ENCODE data around the gene RPLP2.
A peak's percentile ranks its signal among the peaks of the same experiment; 100 is the strongest.

Gene RPLP2

GRCh38 chr11:839280-839623 is 29.5 kb downstream of the RPLP2 start:
- DNase-seq, result no peak

GRCh38 chr11:839875-840617 is 30.3 kb downstream of the RPLP2 start:
- DNase-seq, result no peak

GRCh38 chr11:841981-842369 is 32.2 kb downstream of the RPLP2 start:
- DNase-seq, result no peak

- DNase-seq, result peak; percentile 86
Measured at GRCh38 chr11:842370-843002, 32.7 kb downstream of the RPLP2 start, which contains the start of the genes POLR2L and TSPAN4. POLR2L (minus strand) TSS chr11:842529; CDS start chr11:842508, 21 bp downstream. TSPAN4 (plus strand) TSS chr11:842852; CDS start chr11:850305, 7,453 bp downstream.

DNA sequence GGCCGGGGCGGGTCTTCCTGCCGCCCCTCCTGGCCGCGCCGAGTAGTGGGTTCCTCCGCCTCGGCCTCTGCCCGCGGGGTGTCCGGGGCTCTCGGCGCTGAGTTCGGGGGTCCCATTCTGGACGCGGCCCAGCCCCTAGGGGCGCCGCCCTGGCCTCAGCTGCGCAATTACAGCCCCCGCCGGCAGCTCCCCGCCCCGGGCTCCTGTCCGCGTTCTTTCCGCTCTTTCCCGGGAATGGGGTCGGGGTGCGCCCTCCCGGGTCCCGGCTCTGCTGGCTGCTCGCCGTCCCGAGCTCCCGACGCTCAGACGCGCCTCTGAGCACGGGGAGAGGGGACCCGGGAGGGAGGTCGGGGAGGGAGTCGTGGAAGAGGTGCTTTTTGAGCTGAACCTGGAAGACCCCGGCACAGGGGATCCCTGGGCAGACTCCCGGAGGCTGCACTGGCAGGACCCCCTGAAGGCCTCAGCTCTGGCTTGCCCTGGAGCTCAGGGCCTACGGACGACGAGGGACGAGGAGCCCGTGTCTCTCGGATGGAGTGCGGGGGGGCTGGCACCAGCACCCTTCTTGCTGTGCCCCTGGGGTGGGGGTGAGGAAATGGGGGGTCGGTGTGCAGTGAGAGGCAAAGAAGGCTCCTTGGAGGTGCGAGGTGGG is 33.4 kb downstream of the RPLP2 start:
- no peak for DNase-seq

DNA sequence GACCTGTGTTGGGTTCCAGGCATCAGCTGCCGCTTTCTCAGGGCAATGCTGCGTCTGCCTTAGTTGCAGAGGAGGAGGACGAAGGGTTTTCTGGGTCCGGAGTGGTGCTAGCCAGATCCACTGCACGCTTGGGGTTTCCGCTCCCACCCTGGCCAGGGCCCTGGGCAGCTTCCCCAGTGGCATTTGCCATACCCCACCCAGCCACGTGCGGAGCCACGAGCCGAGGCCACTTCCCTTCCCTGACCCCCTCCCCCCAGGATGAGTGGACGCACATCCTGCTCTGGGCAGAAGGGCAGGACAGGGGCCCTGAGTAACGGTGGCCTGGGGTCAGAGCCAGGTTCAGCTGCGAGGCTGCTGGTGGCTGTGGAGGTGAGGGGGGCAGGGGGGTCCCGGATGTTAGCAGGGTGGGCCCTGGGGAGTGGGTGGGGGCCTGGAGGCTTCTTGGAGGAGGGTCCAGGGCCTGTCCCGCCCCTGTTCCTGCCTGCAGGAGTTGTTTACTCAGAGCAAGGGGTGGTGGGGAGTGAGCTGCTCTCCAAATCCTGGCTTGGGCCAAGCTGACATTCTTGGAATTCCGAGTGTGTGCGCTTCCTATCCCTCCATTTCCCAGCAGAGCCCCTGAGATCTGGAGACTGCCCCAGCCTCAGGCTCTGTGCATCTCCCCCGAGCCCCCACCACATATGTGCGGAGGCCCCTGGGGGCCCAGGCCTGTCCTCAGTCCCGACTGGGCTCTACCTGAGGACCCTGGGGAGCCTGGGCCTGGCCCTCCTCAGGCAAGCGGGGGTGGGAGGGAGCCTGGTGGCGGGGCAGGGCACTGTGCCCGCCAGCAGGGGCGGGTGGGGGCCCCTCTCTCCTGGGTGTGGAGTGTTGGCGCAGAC is 34.3 kb downstream of the RPLP2 start:
- DNase-seq, result peak; percentile 83

DNA sequence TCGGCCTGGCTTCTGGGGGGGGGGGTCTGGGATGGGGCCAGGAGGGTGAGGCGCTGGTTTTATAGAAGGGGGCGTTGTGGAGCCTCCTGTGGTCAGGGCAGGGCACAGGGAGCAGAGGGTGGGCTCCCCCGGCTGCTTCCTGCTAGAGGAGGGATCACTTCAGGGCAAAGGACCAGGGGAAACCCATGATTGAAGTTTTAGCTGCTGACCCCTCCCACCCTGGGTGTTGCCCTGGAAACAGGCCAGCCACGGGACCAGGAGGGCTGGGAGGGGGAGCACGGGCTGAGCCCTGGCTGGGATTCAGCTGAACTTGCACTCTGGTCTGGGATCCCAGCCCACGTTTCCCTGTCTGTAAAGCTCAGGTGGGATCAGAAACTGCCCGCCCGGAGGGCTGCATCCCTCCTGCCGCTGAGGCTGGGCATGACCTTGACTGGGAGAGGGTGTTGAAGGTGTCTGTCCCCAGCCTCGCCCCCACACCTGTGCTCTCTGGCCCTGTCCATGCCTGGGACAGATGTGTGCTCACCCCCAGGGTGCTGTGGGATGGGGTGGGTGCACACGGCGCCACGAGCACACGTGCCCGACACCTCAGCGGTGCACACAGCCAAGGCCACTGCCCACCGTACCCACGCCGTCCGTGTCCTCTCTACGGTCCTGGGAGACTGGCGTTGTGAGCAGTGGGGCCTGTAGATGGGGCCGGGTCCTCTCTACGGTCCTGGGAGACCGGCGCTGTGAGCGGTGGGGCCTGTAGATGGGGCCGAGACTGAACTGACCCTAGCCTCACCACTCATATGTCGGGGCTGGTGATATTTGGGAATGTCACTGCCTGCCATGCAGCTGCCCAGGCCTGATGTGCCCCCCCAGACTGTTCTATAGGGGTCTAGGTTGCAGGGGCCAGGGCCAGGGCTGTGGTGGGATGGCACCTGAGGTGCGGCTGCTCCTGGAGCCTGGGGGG is 35.2 kb downstream of the RPLP2 start:
- DNase-seq, result peak; percentile 61

DNA sequence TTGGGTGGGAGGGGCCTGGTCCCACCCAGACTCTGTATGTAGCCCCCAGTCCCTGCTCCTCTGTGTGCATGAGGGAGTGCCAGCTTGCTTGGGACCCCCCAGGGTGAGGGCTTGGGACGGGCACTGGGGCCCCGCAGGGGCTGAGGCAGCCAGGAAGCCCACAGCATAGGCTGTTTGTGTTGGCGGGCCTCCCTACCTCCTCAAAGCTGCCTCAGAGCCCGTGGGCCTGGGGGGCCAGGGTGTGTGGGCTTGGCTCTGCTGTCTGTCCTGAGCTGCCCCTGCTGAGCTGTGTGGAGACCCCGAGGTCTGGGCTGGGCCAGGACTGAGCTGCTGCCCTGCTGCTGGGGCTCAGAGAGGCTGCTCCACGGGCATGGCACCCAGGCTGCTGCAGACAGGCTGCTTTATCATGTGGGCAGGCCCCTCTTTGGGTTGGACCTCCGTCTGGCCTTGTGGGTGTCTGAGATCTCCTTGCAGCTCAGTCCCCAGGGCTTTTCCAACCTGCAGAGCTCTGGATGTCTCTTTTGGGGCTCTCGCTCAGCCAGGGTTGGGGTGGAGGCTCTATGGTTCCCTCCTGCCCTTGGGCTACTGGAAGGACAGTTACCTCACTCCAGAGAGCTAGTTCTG is 36.2 kb downstream of the RPLP2 start:
- DNase-seq, result no peak

- DNase-seq, result no peak
Measured at GRCh38 chr11:846496-847098, 36.8 kb downstream of the RPLP2 start.

DNA sequence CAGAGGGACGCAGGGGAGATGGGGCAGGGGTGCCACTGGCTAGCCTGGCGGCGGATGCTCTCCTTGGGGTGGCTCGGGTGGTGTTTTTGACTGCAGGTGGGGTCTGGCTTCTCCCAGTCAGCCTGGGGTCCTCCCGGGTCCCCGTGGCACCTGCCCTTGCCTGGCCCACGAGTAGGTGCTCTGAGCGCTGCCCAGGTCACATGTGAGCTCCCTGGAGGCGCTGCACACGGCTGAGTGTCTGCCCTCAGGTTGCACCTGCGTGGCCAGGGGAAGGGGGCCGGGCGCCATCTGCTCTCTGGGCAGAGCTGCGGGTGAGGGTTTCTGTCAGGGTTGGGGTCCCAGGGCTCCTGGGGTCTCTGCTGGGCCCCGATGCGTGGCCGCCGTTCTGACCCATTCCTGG is 38.1 kb downstream of the RPLP2 start:
- no peak for DNase-seq

DNA sequence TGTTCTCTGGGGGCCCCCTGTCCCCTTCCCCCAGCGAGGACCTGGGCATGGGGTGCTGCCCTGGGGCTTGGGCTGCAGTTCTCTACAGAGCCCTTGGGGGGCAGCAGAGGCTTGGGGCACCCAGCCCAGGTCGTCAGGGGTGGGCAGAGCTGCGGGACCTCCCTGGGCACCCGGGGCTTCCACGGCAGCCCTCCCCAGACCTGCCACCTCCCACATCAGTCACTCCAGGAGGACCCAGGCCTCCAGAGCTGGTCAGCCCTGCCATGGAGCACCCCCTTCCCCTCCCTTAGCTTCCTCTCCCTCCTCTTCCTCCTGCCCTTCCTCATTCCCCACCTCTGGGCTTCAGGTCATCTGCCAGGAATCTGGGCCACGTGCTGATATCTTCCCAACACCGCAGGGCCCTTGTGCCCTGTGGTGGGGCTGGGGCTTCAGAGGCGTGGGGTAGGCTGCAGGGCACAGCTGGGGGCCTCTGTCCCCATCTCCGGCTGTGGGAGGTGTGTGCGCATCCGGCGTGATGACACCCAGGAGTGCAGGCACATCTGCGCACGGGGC is 38.7 kb downstream of the RPLP2 start:
- no peak for DNase-seq

DNA sequence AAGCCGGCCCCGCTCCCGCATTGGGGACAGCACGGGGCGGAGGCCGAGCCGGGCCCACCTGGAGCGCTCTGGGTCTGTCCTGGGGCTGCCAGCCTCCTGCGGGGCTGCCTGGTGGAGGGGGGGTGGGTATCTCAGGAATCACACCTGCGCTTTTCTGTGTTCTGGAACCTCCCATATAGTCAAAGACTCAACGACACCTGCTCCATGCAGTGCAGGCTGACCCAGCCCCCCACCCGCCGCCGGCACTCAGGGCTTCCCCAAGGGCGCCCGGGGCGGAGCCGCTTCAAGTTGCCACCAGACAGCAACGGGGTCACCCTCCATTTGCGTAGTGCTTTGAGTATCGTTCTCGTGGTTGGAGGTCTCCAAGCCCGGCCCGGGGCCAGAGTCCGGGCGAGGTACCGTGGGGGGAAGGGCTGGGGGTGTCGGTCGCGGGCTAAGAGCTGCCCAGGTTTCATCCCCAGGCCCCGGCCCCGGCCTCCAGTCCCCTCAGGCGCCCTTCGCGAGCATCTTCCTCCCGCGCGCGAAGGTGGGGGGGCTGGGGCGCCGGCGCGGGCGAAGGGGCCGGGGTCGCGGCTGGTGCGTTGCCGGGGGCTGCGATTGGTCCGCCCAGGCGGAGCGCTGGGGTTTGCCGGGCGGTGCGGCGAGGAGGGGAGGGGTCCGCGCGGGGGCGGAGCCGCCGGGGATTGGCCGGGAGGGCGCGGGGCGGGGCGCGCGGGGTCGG is 39.5 kb downstream of the RPLP2 start:
- no peak for DNase-seq

- DNase-seq, result no peak
Measured at GRCh38 chr11:849951-850774, 40.4 kb downstream of the RPLP2 start.

GRCh38 chr11:850775-851763 is 41.3 kb downstream of the RPLP2 start:
- DNase-seq, result no peak

- no peak for DNase-seq
Measured at GRCh38 chr11:852762-853161, 43.0 kb downstream of the RPLP2 start.

- DNase-seq, result no peak
Measured at GRCh38 chr11:853682-854448, 44.1 kb downstream of the RPLP2 start.

Measured in amniotic stem cell (primary cell).